Brain microvascular endothelial cell (primary cell): ENCODE results near the gene TCEANC2.

Experiments
- DNase-seq: peaks from one replicate; pipeline ENCODE4 v3.0.0-alpha.2; 2020
- H3K27ac ChIP-seq: fragments of 250-450 bp; sonication (Bioruptor Pico); 2 replicates; pipeline ENCODE4 v1.5.1; 2020; ENCODE audit warnings: mild to moderate bottlenecking, moderate library complexity
- H3K27me3 ChIP-seq: fragments of 250-450 bp; sonication (Bioruptor Pico); replicated peaks from 2 replicates; pipeline ENCODE4 v1.5.1; 2020; ENCODE audit warnings: mild to moderate bottlenecking
- H3K36me3 ChIP-seq: fragments of 250-450 bp; sonication (Bioruptor Pico); replicated peaks from 2 replicates; pipeline ENCODE4 v1.5.1; 2020; ENCODE audit warnings: mild to moderate bottlenecking
- H3K4me3 ChIP-seq: 2 replicates; pipeline ENCODE4 v1.5.1; 2011; ENCODE audit warnings: low read depth, mild to moderate bottlenecking, control low read depth, low read length, moderate library complexity
- CTCF ChIP-seq: IDR thresholded peaks from 2 replicates; pipeline ENCODE4 v1.5.1; 2011; ENCODE audit warnings: low read depth, mild to moderate bottlenecking, moderate library complexity, low read length, control low read depth, inconsistent platforms; ENCODE audit errors: missing control alignments
- in situ Hi-C: cut with HindIII; loops from 2 replicates; pipeline ENCODE4 v1.10.0; 2017; ENCODE audit warnings: low sequenced_read_pairs, low pct_ligation_motif_present

The TCEANC2 gene

GRCh38 chr1:54112027-54112426, 58.6 kb downstream of the TCEANC2 start:
- no peak for TF ChIP-seq CTCF
- Histone ChIP-seq H3K4me3 (no peak overlapping the region), H3K36me3 (no peaks in the 10 kb centered on the region), H3K27me3 (no peaks in the 10 kb centered on the region), H3K27ac (no peak overlapping the region)
- in situ Hi-C loops = no loop called here
- DNase-seq = no peak

- no peak for DNase-seq
- TF ChIP-seq CTCF = no peak
- Histone ChIP-seq H3K36me3 (no peaks in the 10 kb centered on the region), H3K4me3 (no peak overlapping the region), H3K27ac (no peak overlapping the region), H3K27me3 (no peaks in the 10 kb centered on the region)
- in situ Hi-C loops = no loop called here
Measured at GRCh38 chr1:54112705-54113368, 59.4 kb downstream of the TCEANC2 start.

- in situ Hi-C loops = no loop called here
- no peaks in the 10 kb centered on the region for H3K36me3 ChIP-seq
- TF ChIP-seq CTCF = no peak
- no peak for DNase-seq
- no peak overlapping the region for H3K4me3 ChIP-seq
- H3K27ac ChIP-seq = no peak overlapping the region
- no peaks in the 10 kb centered on the region for H3K27me3 ChIP-seq
Measured at GRCh38 chr1:54114001-54114400, 60.6 kb downstream of the TCEANC2 start.

- Histone ChIP-seq H3K27ac (no peak overlapping the region), H3K27me3 (no peaks in the 10 kb centered on the region), H3K36me3 (no peaks in the 10 kb centered on the region), H3K4me3 (no peak overlapping the region)
- no peak for DNase-seq
- in situ Hi-C loops = no loop called here
- TF ChIP-seq CTCF = no peak
Measured at GRCh38 chr1:54114955-54115354, 61.5 kb downstream of the TCEANC2 start.

- Histone ChIP-seq H3K4me3 (no peak overlapping the region), H3K27me3 (no peaks in the 10 kb centered on the region), H3K36me3 (no peaks in the 10 kb centered on the region), H3K27ac (no peak overlapping the region)
- no peak for DNase-seq
- in situ Hi-C loops = no loop called here
- TF ChIP-seq CTCF = no peak
Measured at GRCh38 chr1:54115520-54115919, 62.1 kb downstream of the TCEANC2 start.
